HepG2 (cell line): ENCODE results near the gene XRCC1. TPM values are rescaled to one million over a fixed set of nuclear protein-coding genes. Genes with fewer than 3 reads are reported as not detected.

ENCODE experiments used
- ATAC-seq: fragments of 200-7000 bp; cut with Tn5 transposase; 3 replicates; pipeline ENCODE4 v1.9.1; 2020; ENCODE audit warnings: mild to moderate bottlenecking, moderate library complexity
- BruUV-seq: library from RNA; stranded (reverse); fragments of 400-500 nt; replicated peaks from 2 replicates; lab custom pipeline; 2021; lab: Mats Ljungman, UMichigan
- CTCF ChIA-PET: fragments of 300-600 bp; formaldehyde crosslinking; extraction: SDS; loops from one replicate; lab custom pipeline; 2021; ENCODE audit warnings: low total read pairs, inconsistent platforms, low intra/inter-chr PET ratio; lab: Yijun Ruan, JAX
- POLR2A ChIA-PET: fragments of 350-600 bp; sonication (Branson Sonifier 250); formaldehyde crosslinking; loops from one replicate; lab custom pipeline; 2020; ENCODE audit warnings: antibody characterized with exemption, inconsistent platforms; lab: Yijun Ruan, JAX
- DNase-seq: peaks from one replicate; pipeline ENCODE4 v3.0.0-alpha.2; 2015; ENCODE audit warnings: low spot score
- FAIRE-seq: peaks from 3 replicates; lab custom pipeline; 2011; peaks lifted over from hg19 to GRCh38; lab: Jason Lieb, UNC
- H2AFZ ChIP-seq: one replicate; pipeline ENCODE4 v1.6.1; 2011; ENCODE audit warnings: low read length, inconsistent platforms
- H3K27ac ChIP-seq: fragments of 300-600 bp; 3 replicates; pipeline ENCODE4 v1.8.0; 2011; ENCODE audit warnings: mixed run types, mild to moderate bottlenecking, mixed read lengths, low read length, inconsistent platforms; ENCODE audit not compliant: insufficient read depth; ENCODE audit errors: extremely low read length
- H3K27me3 ChIP-seq, 2 experiments: fragments of 200-600 bp in 1 of 2; 2 replicates in 1 of 2; 3 replicates in 1 of 2; pipeline versions ENCODE4 v1.6.0 to v1.8.0; 2011; ENCODE audit warnings: low read length in 2 of 2, mild to moderate bottlenecking in 2 of 2, moderate library complexity in 2 of 2, inconsistent platforms in 1 of 2; ENCODE audit not compliant: insufficient read depth in 2 of 2, control insufficient read depth in 1 of 2
- H3K36me3 ChIP-seq, 2 experiments: fragments of 200-600 bp in 1 of 2; replicated peaks in 1 of 2; 2 replicates in 1 of 2; 3 replicates in 1 of 2; pipeline versions ENCODE4 v1.5.1 to v1.8.0; 2011; ENCODE audit warnings: low read length in 2 of 2, inconsistent platforms in 1 of 2; ENCODE audit not compliant: insufficient read depth in 2 of 2, control insufficient read depth in 1 of 2
- H3K4me1 ChIP-seq: 2 replicates; pipeline ENCODE4 v1.5.1; 2012; ENCODE audit warnings: low read length, inconsistent platforms; ENCODE audit not compliant: insufficient read depth
- H3K4me2 ChIP-seq: 2 replicates; pipeline ENCODE4 v1.6.0; 2011; ENCODE audit warnings: low read depth, low read length, inconsistent platforms
- H3K4me3 ChIP-seq, 3 experiments: fragments of 200-600 bp in 1 of 3; sonication (generic), shearing (Covaris generic) in 1 of 3; replicated peaks in 1 of 3; 2 replicates each; pipeline ENCODE4 v1.5.1; 2011 to 2016; ENCODE audit warnings: low read length in 3 of 3, inconsistent platforms in 2 of 3, low read depth in 2 of 3, mild to moderate bottlenecking in 2 of 3, control low read depth in 1 of 3, mixed read lengths in 1 of 3; ENCODE audit not compliant: insufficient read depth in 1 of 3
- H3K79me2 ChIP-seq: one replicate; pipeline ENCODE4 v1.6.1; 2011; ENCODE audit warnings: low read length, inconsistent platforms; ENCODE audit not compliant: insufficient read depth
- H3K9ac ChIP-seq: 2 replicates; pipeline ENCODE4 v1.6.0; 2011; ENCODE audit warnings: mild to moderate bottlenecking, low read depth, low read length, inconsistent platforms; ENCODE audit not compliant: insufficient read depth
- H3K9me3 ChIP-seq: 2 replicates; pipeline ENCODE4 v1.5.1; 2012; ENCODE audit warnings: mild to moderate bottlenecking, low read length
- H4K20me1 ChIP-seq: 2 replicates; pipeline ENCODE4 v1.6.0; 2011; ENCODE audit warnings: inconsistent platforms, mild to moderate bottlenecking, low read length, moderate library complexity; ENCODE audit not compliant: insufficient read depth
- BCLAF1 ChIP-seq: fragments of 450-650 bp; IDR thresholded peaks from 2 replicates; pipeline ENCODE4 v1.6.1; 2017; ENCODE audit warnings: mild to moderate bottlenecking
- CCAR2 ChIP-seq: fragments of 200-400 bp; formaldehyde crosslinking; optimal IDR thresholded peaks from 2 replicates; pipeline ENCODE3; 2018; ENCODE audit warnings: low read depth, mild to moderate bottlenecking, low read length, moderate library complexity
- FOXK2 ChIP-seq: fragments of 450-650 bp; IDR thresholded peaks from 2 replicates; pipeline ENCODE4 v1.6.1; 2016
- LRRFIP1 ChIP-seq: sonication (generic); formaldehyde crosslinking; conservative IDR thresholded peaks from 2 replicates; pipeline ENCODE4 v1.4.0; 2020; ENCODE audit warnings: missing genetic modification reagents
- NFE2L2 ChIP-seq: fragments of 150-350 bp; IDR thresholded peaks from 2 replicates; pipeline ENCODE4 v1.6.1; 2014; ENCODE audit warnings: low read length
- SKI ChIP-seq: fragments of 450-650 bp; IDR thresholded peaks from one replicate; pipeline ENCODE4 v1.6.1; 2018; ENCODE audit warnings: mild to moderate bottlenecking; ENCODE audit not compliant: partially characterized antibody
- ZMYM3 ChIP-seq: sonication (generic); formaldehyde crosslinking; IDR thresholded peaks from 2 replicates; pipeline ENCODE4 v1.5.1; 2020; ENCODE audit warnings: mild to moderate bottlenecking, missing genetic modification reagents
- ZNF260 ChIP-seq: sonication (generic); formaldehyde crosslinking; IDR thresholded peaks from 2 replicates; pipeline ENCODE4 v1.4.0; 2020; ENCODE audit warnings: missing genetic modification reagents, low read depth, mild to moderate bottlenecking, borderline replicate concordance
- ZNF362 ChIP-seq: sonication (generic); formaldehyde crosslinking; IDR thresholded peaks from 2 replicates; pipeline ENCODE4 v1.4.0; 2020; ENCODE audit warnings: missing genetic modification reagents, mild to moderate bottlenecking, borderline replicate concordance
- ZNF564 ChIP-seq: sonication (generic); formaldehyde crosslinking; IDR thresholded peaks from 2 replicates; pipeline ENCODE4 v1.8.1; 2023; ENCODE audit warnings: mild to moderate bottlenecking, missing genetic modification reagents
- ZNF687 ChIP-seq: sonication (generic); formaldehyde crosslinking; IDR thresholded peaks from 2 replicates; pipeline ENCODE4 v1.5.1; 2020; ENCODE audit warnings: mild to moderate bottlenecking, missing genetic modification reagents, moderate library complexity
- ZSCAN22 ChIP-seq: sonication (generic); formaldehyde crosslinking; IDR thresholded peaks from 2 replicates; pipeline ENCODE4 v1.4.0; 2020; ENCODE audit warnings: mild to moderate bottlenecking, missing genetic modification reagents
- WGBS: methylation state at CpG from one replicate; pipeline ENCODE4 v1.1.6; 2017; ENCODE audit warnings: low lambda C conversion rate; 5-methylcytosine and 5-hydroxymethylcytosine counted together
- in situ Hi-C: cut with HindIII; loops from 2 replicates; pipeline ENCODE4 v1.10.0; 2017; ENCODE audit warnings: low pct_unique_long_range_greater_than_20kb; ENCODE audit not compliant: extremely low pct_ligation_motif_present
- intact Hi-C: fragments of 100-400 bp; cut with micrococcal nuclease; formaldehyde crosslinking; loops from one replicate; pipeline ENCODE4 v1.10.0; 2022; ENCODE audit not compliant: unreplicated experiment
- polyA plus RNA-seq, 8 experiments: library from polyadenylated mRNA; depleted of rRNA in 3 of 8; stranded (reverse) in 7 of 8; unstranded in 1 of 8; fragments of >200 nt; fragmentation: Illumina TruSeq in 4 of 8; extraction: Trizol in 4 of 8; gene quantifications; 2 replicates each; pipeline versions ENCODE4 v1.2.1 to v1.2.3, GENCODE V29; 2011 to 2016; ENCODE audit warnings: low read depth in 4 of 8, missing spikeins in 1 of 8, mixed read lengths in 1 of 8; ENCODE audit not compliant: insufficient read depth in 1 of 8
- total RNA-seq, 5 experiments: library from RNA; depleted of rRNA; stranded (reverse); fragments of >200 nt; fragmentation: Illumina TruSeq; extraction: Trizol; gene quantifications; 2 replicates each; pipeline ENCODE4 v1.2.3, GENCODE V29; 2016; ENCODE audit warnings: low read depth in 1 of 5

Gene XRCC1
- total and polyA plus RNA-seq, 2 of the 13 experiments (the other 11 are each of a cell fraction or from before 2014, with no cell fraction given) = 24.7 to 26.3 TPM

- Histone ChIP-seq H3K4me2 (peak within 1 kb of the TSS; percentile 96), H3K9ac (peak within 1 kb of the TSS; percentile 88), H3K27ac (peak within 1 kb of the TSS; percentile 96), H3K27me3 (no peaks in the 10 kb centered on the region), H2AFZ (peak within 1 kb of the TSS; percentile 82), H3K79me2 (peaks cover 14% of the 10 kb centered on the region), H4K20me1 (no peaks in the 10 kb centered on the region), H3K36me3 (0 out of 5 replicates have a peak, but pooled peaks cover 0 to 2% of the 10 kb centered on the region in 2 experiments), H3K4me3 (peak within 1 kb of the TSS; percentile 60 to 81 (median 61)), H3K4me1 (peaks cover 24% of the 10 kb centered on the region), H3K9me3 (no peaks in the 10 kb centered on the region)
- ATAC-seq = peak; percentile 92
- no peak for FAIRE-seq
- WGBS = under 1% methylated on average over 41 of the region's 81 CpGs
- intact Hi-C loops (loop anchor here (2.0 kb wide), 1 partner anchor 15 kb away; no protein-coding TSS in a partner anchor), in situ Hi-C loops (no loop called here)
- BruUV-seq = no TSS peak
- ChIA-PET CTCF (no interaction called here), POLR2A (interaction anchor here (0.7 kb wide), 1 partner anchor 49 kb away, joined by 4 read pairs; no protein-coding TSS in a partner anchor)
- peak; percentile 87 for DNase-seq
- TF ChIP-seq ZNF362 (CRISPR knock-in tag) (peak; percentile 23; the same call in 1 of the 2 replicates), FOXK2 (no peak), ZNF564 (CRISPR knock-in tag) (peak; percentile 96), BCLAF1 (no peak), ZNF687 (CRISPR knock-in tag) (peak; percentile 100), NFE2L2 (no peak), ZSCAN22 (CRISPR knock-in tag) (0 out of 2 replicates have a peak, but pooled peaks have one; percentile 56), SKI (peak; percentile 58), ZMYM3 (CRISPR knock-in tag) (no peak; the same call in 1 of the 2 replicates), LRRFIP1 (CRISPR knock-in tag) (no peak), ZNF260 (0 out of 2 replicates have a peak, but pooled peaks have one; percentile 66), CCAR2 (no peak)
Observed at GRCh38 chr19:43619262-43620060, 44.1 kb upstream of the XRCC1 start, which contains the start of gene ZNF428. Gene ZNF428 (minus strand): TSS chr19:43619629. CDS start chr19:43614304, 5,325 bp downstream.
